GM23338 (cell line): ENCODE results near the gene SYVN1. TPM values are rescaled to one million over a fixed set of nuclear protein-coding genes. Genes with fewer than 3 reads are reported as not detected.

Source experiments
- ATAC-seq: fragments of 200-7000 bp; cut with Tn5 transposase; 3 replicates; pipeline ENCODE4 v1.9.1; 2020
- DNase-seq: peaks from one replicate; pipeline ENCODE4 v3.0.0-alpha.2; 2015; ENCODE audit warnings: low spot score
- H2AFZ ChIP-seq: fragments of 200-600 bp; sonication (generic); 2 replicates; pipeline ENCODE4 v1.8.0; 2016; ENCODE audit warnings: antibody characterized with exemption, mild to moderate bottlenecking, moderate library complexity
- H3F3A ChIP-seq: fragments of 200-600 bp; sonication (generic); replicated peaks from 2 replicates; pipeline ENCODE4 v1.8.0; 2017; ENCODE audit warnings: antibody characterized with exemption, mixed run types, low read depth
- H3K27ac ChIP-seq: fragments of 200-600 bp; sonication (generic); 2 replicates; pipeline ENCODE4 v1.6.1; 2016; ENCODE audit warnings: low read depth
- H3K27me3 ChIP-seq: fragments of 200-600 bp; sonication (generic); 2 replicates; pipeline ENCODE4 v1.8.0; 2016; ENCODE audit warnings: mild to moderate bottlenecking, mixed run types, moderate library complexity; ENCODE audit not compliant: insufficient read depth
- H3K36me3 ChIP-seq: fragments of 200-600 bp; sonication (generic); 2 replicates; pipeline ENCODE4 v1.8.0; 2016; ENCODE audit warnings: mild to moderate bottlenecking; ENCODE audit not compliant: insufficient read depth
- H3K4me1 ChIP-seq: fragments of 200-600 bp; sonication (generic); 2 replicates; pipeline ENCODE4 v1.8.0; 2016; ENCODE audit warnings: mild to moderate bottlenecking, moderate library complexity; ENCODE audit not compliant: insufficient read depth
- H3K4me2 ChIP-seq: fragments of 200-600 bp; sonication (generic); 2 replicates; pipeline ENCODE4 v1.7.1; 2017; ENCODE audit warnings: mixed run types
- H3K4me3 ChIP-seq: fragments of 200-600 bp; sonication (generic); 2 replicates; pipeline ENCODE4 v1.6.1; 2016; ENCODE audit warnings: mixed run types
- H3K79me2 ChIP-seq: fragments of 200-600 bp; sonication (generic); replicated peaks from 2 replicates; pipeline ENCODE4 v1.8.0; 2017; ENCODE audit warnings: mild to moderate bottlenecking; ENCODE audit not compliant: insufficient read depth
- H3K9me2 ChIP-seq: fragments of 200-600 bp; sonication (generic); 2 replicates; pipeline ENCODE4 v1.8.0; 2017; ENCODE audit not compliant: insufficient read depth
- H4K20me1 ChIP-seq: fragments of 200-600 bp; sonication (generic); replicated peaks from 2 replicates; pipeline ENCODE4 v1.8.0; 2017; ENCODE audit warnings: mild to moderate bottlenecking; ENCODE audit not compliant: insufficient read depth
- H3K27ac Mint-ChIP-seq: 2 replicates; pipeline ENCODE4 v1.8.0; 2020; ENCODE audit warnings: inconsistent platforms, mild to moderate bottlenecking, moderate library complexity, mixed read lengths
- H3K27me3 Mint-ChIP-seq: 3 replicates; pipeline ENCODE4 v1.8.0; 2022; ENCODE audit warnings: low read depth, mild to moderate bottlenecking, moderate library complexity, mixed read lengths, inconsistent platforms; ENCODE audit not compliant: insufficient read depth, poor library complexity
- H3K36me3 Mint-ChIP-seq: 3 replicates; pipeline ENCODE4 v1.8.0; 2021; ENCODE audit warnings: low read depth, mild to moderate bottlenecking, inconsistent platforms, moderate library complexity, mixed read lengths
- H3K4me1 Mint-ChIP-seq: 3 replicates; pipeline ENCODE4 v1.8.0; 2020; ENCODE audit warnings: mild to moderate bottlenecking, inconsistent platforms, mixed read lengths
- H3K4me3 Mint-ChIP-seq: 3 replicates; pipeline ENCODE4 v1.8.0; 2021; ENCODE audit warnings: moderate library complexity, mild to moderate bottlenecking, inconsistent platforms, mixed read lengths
- H3K9me3 Mint-ChIP-seq: 3 replicates; pipeline ENCODE4 v1.8.0; 2020; ENCODE audit warnings: moderate library complexity, mild to moderate bottlenecking, inconsistent platforms, mixed read lengths
- CREB1 ChIP-seq: fragments of 250-450 bp; sonication (Bioruptor Pico); IDR thresholded peaks from 2 replicates; pipeline ENCODE4 v1.5.0; 2020; ENCODE audit warnings: low read depth, mild to moderate bottlenecking, moderate library complexity
- CTCF ChIP-seq, 2 experiments: fragments of 200-600 bp in 1 of 2; sonication (generic) in 1 of 2; conservative IDR thresholded peaks; 2 replicates each; pipeline versions ENCODE4 v1.5.1 to v1.6.1; 2016 to 2017; ENCODE audit warnings: antibody characterized with exemption in 2 of 2, low read depth in 2 of 2, mild to moderate bottlenecking in 2 of 2, moderate library complexity in 1 of 2
- EZH2phosphoT487 ChIP-seq: fragments of 200-600 bp; sonication (generic); IDR thresholded peaks from one replicate; pipeline ENCODE4 v1.8.1; 2018; ENCODE audit warnings: antibody characterized with exemption; ENCODE audit not compliant: unreplicated experiment
- JUNB ChIP-seq: IDR thresholded peaks from one replicate; pipeline ENCODE4 v1.6.1; 2016; ENCODE audit warnings: antibody characterized with exemption; ENCODE audit not compliant: unreplicated experiment
- NANOG ChIP-seq: IDR thresholded peaks from 2 replicates; pipeline ENCODE4 v1.6.1; 2016; ENCODE audit warnings: antibody characterized with exemption, borderline replicate concordance
- STAT1 ChIP-seq: IDR thresholded peaks from one replicate; pipeline ENCODE4 v1.6.1; 2016; ENCODE audit warnings: antibody characterized with exemption; ENCODE audit not compliant: unreplicated experiment
- ZNF114 ChIP-seq: fragments of 250-450 bp; sonication (Bioruptor Pico); IDR thresholded peaks from 2 replicates; pipeline ENCODE4 v1.5.0; 2020; ENCODE audit warnings: mild to moderate bottlenecking, moderate library complexity
- ZNF462 ChIP-seq: fragments of 250-450 bp; sonication (Bioruptor Pico); IDR thresholded peaks from 2 replicates; pipeline ENCODE4 v1.5.0; 2020; ENCODE audit warnings: mild to moderate bottlenecking, moderate library complexity
- polyA plus RNA-seq: library from polyadenylated mRNA; unstranded; fragments of >200 nt; fragmentation: Nextera tagmentation; extraction: Ambion mirVana; gene quantifications from 2 replicates; pipeline ENCODE4 v1.2.1, GENCODE V29; 2016
- total RNA-seq: library from RNA; depleted of rRNA; stranded (reverse); fragments of >200 nt; shearing (Covaris generic); gene quantifications from 2 replicates; pipeline ENCODE4 v1.2.3, GENCODE V29; 2014
- TF ChIP-seq, protein P1 (sequence below): IDR thresholded peaks from one replicate; pipeline ENCODE4 v1.6.1; 2018; ENCODE audit warnings: antibody characterized with exemption; ENCODE audit not compliant: unreplicated experiment
- TF ChIP-seq, protein P2 (sequence below): IDR thresholded peaks from 2 replicates; pipeline ENCODE4 v1.6.1; 2016; ENCODE audit warnings: antibody characterized with exemption

SYVN1 gene
- total and polyA plus RNA-seq, 2 experiments from 2014 or later = 13.8 to 28.7 TPM

DNA sequence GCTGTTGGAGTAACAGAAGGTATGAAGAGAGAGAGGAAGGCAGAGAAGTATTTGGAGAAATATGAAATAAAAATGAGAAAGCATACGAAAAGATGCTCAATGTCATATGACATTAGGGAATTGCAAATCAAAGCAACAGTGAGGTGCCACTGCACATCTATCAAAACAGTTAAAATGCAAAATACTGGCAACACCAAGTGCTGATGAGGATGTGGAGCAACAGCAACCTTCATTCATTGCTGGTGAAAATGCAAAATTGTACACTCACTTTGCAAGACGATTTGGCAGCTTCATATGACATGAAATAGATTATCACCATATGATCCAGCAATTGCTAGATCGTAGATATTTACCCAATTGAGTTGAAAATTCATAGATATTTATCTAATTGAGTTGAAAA, 26.3 kb upstream of the SYVN1 start:
- Histone ChIP-seq H3K4me3 (no peak overlapping the region), H2AFZ (no peak overlapping the region), H3K9me2 (no peaks in the 10 kb centered on the region), H3K79me2 (no peaks in the 10 kb centered on the region), H3K36me3 (no peaks in the 10 kb centered on the region), H3F3A (no peaks in the 10 kb centered on the region), H3K4me1 (no peaks in the 10 kb centered on the region), H3K27ac (no peak overlapping the region), H4K20me1 (no peaks in the 10 kb centered on the region), H3K4me2 (no peak overlapping the region), H3K27me3 (no peaks in the 10 kb centered on the region)
- H3K4me3 Mint-ChIP-seq = no peak overlapping the region
- peaks cover 3% of the 10 kb centered on the region for H3K27me3 Mint-ChIP-seq
- no peaks in the 10 kb centered on the region for H3K36me3 Mint-ChIP-seq
- TF ChIP-seq JUNB (no peak), ZNF462 (CRISPR knock-in tag) (no peak), CTCF (conservative IDR thresholded peaks at IDR 0.05; ENCODE audit: low read depth in 2 of 2) (no peak), EZH2phosphoT487 (no peak), STAT1 (no peak), ZNF114 (CRISPR knock-in tag) (no peak), NANOG (no peak), CREB1 (CRISPR knock-in tag) (no peak)
- TF ChIP-seq, protein P1, sequence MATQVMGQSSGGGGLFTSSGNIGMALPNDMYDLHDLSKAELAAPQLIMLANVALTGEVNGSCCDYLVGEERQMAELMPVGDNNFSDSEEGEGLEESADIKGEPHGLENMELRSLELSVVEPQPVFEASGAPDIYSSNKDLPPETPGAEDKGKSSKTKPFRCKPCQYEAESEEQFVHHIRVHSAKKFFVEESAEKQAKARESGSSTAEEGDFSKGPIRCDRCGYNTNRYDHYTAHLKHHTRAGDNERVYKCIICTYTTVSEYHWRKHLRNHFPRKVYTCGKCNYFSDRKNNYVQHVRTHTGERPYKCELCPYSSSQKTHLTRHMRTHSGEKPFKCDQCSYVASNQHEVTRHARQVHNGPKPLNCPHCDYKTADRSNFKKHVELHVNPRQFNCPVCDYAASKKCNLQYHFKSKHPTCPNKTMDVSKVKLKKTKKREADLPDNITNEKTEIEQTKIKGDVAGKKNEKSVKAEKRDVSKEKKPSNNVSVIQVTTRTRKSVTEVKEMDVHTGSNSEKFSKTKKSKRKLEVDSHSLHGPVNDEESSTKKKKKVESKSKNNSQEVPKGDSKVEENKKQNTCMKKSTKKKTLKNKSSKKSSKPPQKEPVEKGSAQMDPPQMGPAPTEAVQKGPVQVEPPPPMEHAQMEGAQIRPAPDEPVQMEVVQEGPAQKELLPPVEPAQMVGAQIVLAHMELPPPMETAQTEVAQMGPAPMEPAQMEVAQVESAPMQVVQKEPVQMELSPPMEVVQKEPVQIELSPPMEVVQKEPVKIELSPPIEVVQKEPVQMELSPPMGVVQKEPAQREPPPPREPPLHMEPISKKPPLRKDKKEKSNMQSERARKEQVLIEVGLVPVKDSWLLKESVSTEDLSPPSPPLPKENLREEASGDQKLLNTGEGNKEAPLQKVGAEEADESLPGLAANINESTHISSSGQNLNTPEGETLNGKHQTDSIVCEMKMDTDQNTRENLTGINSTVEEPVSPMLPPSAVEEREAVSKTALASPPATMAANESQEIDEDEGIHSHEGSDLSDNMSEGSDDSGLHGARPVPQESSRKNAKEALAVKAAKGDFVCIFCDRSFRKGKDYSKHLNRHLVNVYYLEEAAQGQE = no peak
- TF ChIP-seq, protein P2, sequence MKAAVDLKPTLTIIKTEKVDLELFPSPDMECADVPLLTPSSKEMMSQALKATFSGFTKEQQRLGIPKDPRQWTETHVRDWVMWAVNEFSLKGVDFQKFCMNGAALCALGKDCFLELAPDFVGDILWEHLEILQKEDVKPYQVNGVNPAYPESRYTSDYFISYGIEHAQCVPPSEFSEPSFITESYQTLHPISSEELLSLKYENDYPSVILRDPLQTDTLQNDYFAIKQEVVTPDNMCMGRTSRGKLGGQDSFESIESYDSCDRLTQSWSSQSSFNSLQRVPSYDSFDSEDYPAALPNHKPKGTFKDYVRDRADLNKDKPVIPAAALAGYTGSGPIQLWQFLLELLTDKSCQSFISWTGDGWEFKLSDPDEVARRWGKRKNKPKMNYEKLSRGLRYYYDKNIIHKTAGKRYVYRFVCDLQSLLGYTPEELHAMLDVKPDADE = no peak
- ATAC-seq (no peak), DNase-seq (no peak)
- H3K27ac Mint-ChIP-seq = no peak overlapping the region
- peaks cover 2% of the 10 kb centered on the region; the same call in 2 of the 3 replicates for H3K4me1 Mint-ChIP-seq
- H3K9me3 Mint-ChIP-seq = no peaks in the 10 kb centered on the region
